GM18951 (cell line): ENCODE results near the gene TPP1.

Source experiments
- POLR2A ChIP-seq: IDR thresholded peaks from 4 replicates; pipeline ENCODE4 v1.6.1; 2011; ENCODE audit warnings: mild to moderate bottlenecking; ENCODE audit not compliant: insufficient read length, insufficient read depth; ENCODE audit errors: extremely low read depth
- in situ Hi-C: fragments of 300-500 bp; cut with MboI; formaldehyde crosslinking; loops from one replicate; pipeline ENCODE4 v1.12.0; 2022; ENCODE audit warnings: low sequenced_read_pairs, mixed read lengths, inconsistent platforms; ENCODE audit not compliant: unreplicated experiment

TPP1 gene

GRCh38 chr11:6598555-6598954 lies 20.7 kb downstream of the TPP1 start:
- no peak for TF ChIP-seq POLR2A
- in situ Hi-C loops, result no loop called here

GRCh38 chr11:6596239-6596877 lies 22.9 kb downstream of the TPP1 start:
- in situ Hi-C loops, result no loop called here
- no peak for TF ChIP-seq POLR2A

- no peak for TF ChIP-seq POLR2A
- in situ Hi-C loops, result no loop called here
Measured at GRCh38 chr11:6594142-6594768, 25.0 kb downstream of the TPP1 start.

- in situ Hi-C loops, result no loop called here
- no peak for TF ChIP-seq POLR2A
Measured at GRCh38 chr11:6588018-6588417, 31.2 kb downstream of the TPP1 start.

- TF ChIP-seq POLR2A, result no peak
- in situ Hi-C loops, result no loop called here
Measured at GRCh38 chr11:6587360-6587953, 31.8 kb downstream of the TPP1 start.

DNA sequence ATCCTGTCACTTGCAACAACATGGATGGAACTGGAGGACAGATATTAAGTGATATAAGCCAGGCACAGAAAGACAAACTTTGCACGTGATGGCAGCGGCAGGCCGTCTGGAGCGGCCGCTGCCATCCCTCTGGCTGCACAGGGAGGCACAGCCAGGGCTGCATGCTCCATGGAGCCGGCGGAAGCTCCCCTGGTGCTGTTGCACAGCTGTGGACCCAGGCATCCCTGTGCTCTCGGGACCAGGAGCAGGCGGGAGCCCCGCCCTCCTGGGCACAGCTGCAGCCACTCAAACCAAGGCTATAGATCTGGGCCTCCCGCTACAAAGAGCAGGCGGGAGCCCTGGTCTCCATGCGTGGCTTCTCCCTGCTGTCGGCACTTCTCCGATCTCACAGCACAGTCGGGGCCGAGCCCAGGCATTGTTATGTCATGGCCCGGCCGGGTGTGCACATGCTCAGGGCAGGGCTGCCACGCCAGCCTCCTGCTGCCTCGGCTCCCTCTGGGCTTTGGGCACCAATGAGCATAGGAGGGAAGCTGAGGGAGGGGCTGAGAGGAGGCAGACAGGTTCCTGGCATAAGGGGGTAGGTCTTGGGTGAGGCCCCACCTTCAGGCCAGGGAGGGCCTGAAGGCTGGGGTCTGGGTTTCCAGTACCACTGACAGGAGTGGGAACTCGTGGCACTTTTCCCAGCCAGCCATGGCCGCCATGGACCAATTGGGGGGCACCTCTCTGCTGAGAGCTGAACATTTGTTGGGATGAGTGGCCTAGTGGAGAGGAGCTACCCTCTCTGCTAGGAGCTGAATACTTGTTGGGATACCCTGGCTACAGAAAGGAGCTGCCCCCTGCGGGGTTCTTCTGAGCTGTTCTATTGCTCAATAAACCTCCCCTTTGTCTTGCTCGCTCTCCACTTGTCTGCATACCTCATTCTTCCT lies 32.5 kb downstream of the TPP1 start:
- TF ChIP-seq POLR2A, result no peak
- in situ Hi-C loops, result no loop called here

DNA sequence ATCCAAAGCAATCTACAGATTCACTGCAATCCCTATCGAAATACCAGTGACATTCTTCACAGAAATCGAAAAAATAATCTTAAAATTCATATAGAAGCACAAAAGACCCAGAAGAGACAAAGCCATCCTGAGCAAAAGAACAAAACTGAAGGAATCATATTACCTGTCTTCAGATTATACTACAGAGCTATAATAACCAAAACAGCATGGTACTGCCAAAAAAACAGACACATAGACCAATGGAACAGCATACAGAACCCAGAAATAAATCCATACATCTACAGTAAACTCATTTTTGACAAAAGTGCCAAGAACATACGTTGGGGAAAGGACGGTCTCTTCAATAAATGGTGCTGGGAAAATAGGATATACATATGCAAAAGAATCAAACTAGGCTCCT lies 34.7 kb downstream of the TPP1 start:
- no peak for TF ChIP-seq POLR2A
- in situ Hi-C loops, result no loop called here

GRCh38 chr11:6583584-6583983 lies 35.6 kb downstream of the TPP1 start:
- in situ Hi-C loops, result no loop called here

GRCh38 chr11:6579681-6580080 lies 39.5 kb downstream of the TPP1 start:
- no peak for TF ChIP-seq POLR2A
- in situ Hi-C loops, result no loop called here

More at GRCh38 chr11:6583584-6583983, 35.6 kb downstream of the TPP1 start:
- TF ChIP-seq POLR2A, result no peak

GRCh38 chr11:6578134-6578533 lies 41.1 kb downstream of the TPP1 start:
- TF ChIP-seq POLR2A, result no peak
- in situ Hi-C loops, result no loop called here

DNA sequence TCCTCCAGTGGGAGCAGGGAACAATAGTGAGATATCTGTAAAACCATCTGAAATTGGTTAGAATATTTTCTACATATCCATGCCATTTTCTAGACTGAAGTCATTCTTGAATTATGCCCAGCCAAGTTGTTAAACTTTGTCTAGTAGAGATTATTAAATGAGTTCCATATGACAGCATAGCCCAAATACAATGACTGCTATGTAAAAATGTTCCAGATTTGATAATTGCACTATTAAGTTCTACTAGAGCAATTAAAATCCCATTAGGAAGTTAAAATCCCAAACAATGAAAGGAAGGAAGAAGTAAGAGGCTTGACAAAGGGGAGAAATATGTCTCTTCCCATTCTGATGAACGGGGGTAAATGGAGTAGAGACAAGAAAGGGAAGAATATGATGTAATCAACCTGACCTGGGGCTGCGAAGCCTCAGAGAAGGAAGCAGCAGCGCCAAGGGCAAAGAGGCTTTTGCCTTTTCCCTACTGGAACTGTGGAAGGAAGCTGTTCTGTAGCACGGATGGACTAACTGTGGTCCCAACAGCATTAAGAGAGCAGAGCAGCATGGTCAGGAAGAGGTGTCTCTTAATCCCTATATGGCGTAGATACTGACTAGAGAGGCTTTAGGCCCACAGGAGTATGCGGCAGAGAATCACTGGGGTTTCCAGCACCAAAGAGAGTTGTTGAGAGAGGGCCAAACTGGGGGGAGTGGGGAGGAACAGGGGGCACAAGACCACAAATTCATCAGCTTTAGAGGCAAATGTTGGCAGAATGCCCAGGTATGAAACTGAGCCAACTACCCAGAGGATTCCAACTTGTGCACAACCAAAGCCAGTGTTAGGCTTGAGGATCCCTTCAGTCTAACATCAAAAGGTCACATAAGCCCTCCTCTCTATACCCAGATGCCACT lies 42.5 kb downstream of the TPP1 start:
- TF ChIP-seq POLR2A, result no peak
- in situ Hi-C loops, result no loop called here
